A549 (cell line): ENCODE results near the gene NIT1. TPM values are rescaled to one million over a fixed set of nuclear protein-coding genes. Genes with fewer than 3 reads are reported as not detected.
A peak's percentile ranks its signal among the peaks of the same experiment; 100 is the strongest.

Source experiments
- ATOH8 ChIP-seq: fragments of 250-450 bp; sonication (Bioruptor Pico); IDR thresholded peaks from 2 replicates; pipeline ENCODE4 v1.5.0; 2020; ENCODE audit warnings: low read depth, mild to moderate bottlenecking, moderate library complexity
- BHLHE40 ChIP-seq: IDR thresholded peaks from 2 replicates; pipeline ENCODE4 v1.6.1; 2012; ENCODE audit warnings: low read depth, low read length, inconsistent platforms
- CBX2 ChIP-seq: fragments of 200-600 bp; sonication (generic); IDR thresholded peaks from 2 replicates; pipeline ENCODE4 v1.6.1; 2016; ENCODE audit warnings: low read depth, mild to moderate bottlenecking, borderline replicate concordance
- CEBPB ChIP-seq, 2 experiments: fragments of >200 bp in 1 of 2; sonication (Bioruptor Twin) in 1 of 2; formaldehyde crosslinking in 1 of 2; IDR thresholded peaks; 2 replicates each; pipeline ENCODE4 v1.6.1; 2012 to 2016
- CHD4 ChIP-seq: fragments of 200-600 bp; sonication (generic); IDR thresholded peaks from 2 replicates; pipeline ENCODE4 v1.6.1; 2016; ENCODE audit warnings: antibody characterized with exemption, mild to moderate bottlenecking, borderline replicate concordance
- CTCF ChIP-seq: fragments of >200 bp; sonication (Bioruptor Twin); formaldehyde crosslinking; IDR thresholded peaks from 3 replicates; pipeline ENCODE4 v1.5.1; 2016
- E2F6 ChIP-seq: IDR thresholded peaks from 2 replicates; pipeline ENCODE4 v1.6.1; 2012; ENCODE audit warnings: low read depth, borderline replicate concordance
- EHMT2 ChIP-seq: fragments of 200-600 bp; sonication (generic); IDR thresholded peaks from 2 replicates; pipeline ENCODE4 v1.6.1; 2016; ENCODE audit warnings: antibody characterized with exemption, low read depth, mild to moderate bottlenecking, moderate library complexity
- ESRRA ChIP-seq: fragments of 150-350 bp; IDR thresholded peaks from 2 replicates; pipeline ENCODE4 v1.6.1; 2014; ENCODE audit warnings: mild to moderate bottlenecking, low read length, borderline replicate concordance
- FOSB ChIP-seq: fragments of 250-450 bp; sonication (Bioruptor Pico); IDR thresholded peaks from 2 replicates; pipeline ENCODE4 v1.5.0; 2020; ENCODE audit warnings: mild to moderate bottlenecking, moderate library complexity
- GATA3 ChIP-seq: IDR thresholded peaks from 2 replicates; pipeline ENCODE4 v1.6.1; 2012; ENCODE audit warnings: borderline replicate concordance
- HOXA7 ChIP-seq: fragments of 250-450 bp; sonication (Bioruptor Pico); IDR thresholded peaks from 2 replicates; pipeline ENCODE4 v1.5.0; 2020; ENCODE audit warnings: mild to moderate bottlenecking, moderate library complexity
- KDM1A ChIP-seq: fragments of 200-600 bp; sonication (generic); IDR thresholded peaks from 2 replicates; pipeline ENCODE4 v1.6.1; 2016; ENCODE audit warnings: low read depth, mild to moderate bottlenecking
- MAX ChIP-seq: IDR thresholded peaks from 2 replicates; pipeline ENCODE4 v1.6.1; 2012
- MAZ ChIP-seq: fragments of 150-350 bp; IDR thresholded peaks from 2 replicates; pipeline ENCODE4 v1.6.1; 2014; ENCODE audit warnings: antibody characterized with exemption, low read depth, low read length, borderline replicate concordance
- MYC ChIP-seq: IDR thresholded peaks from 2 replicates; pipeline ENCODE4 v1.6.1; 2012; ENCODE audit warnings: mild to moderate bottlenecking, inconsistent platforms, low read length, improper control_type of control experiment, borderline replicate concordance
- PHF8 ChIP-seq: fragments of 200-600 bp; sonication (generic); IDR thresholded peaks from 2 replicates; pipeline ENCODE4 v1.6.1; 2016; ENCODE audit warnings: low read depth, mild to moderate bottlenecking, antibody characterized with exemption, moderate library complexity, borderline replicate concordance
- POLR2A ChIP-seq: IDR thresholded peaks from 2 replicates; pipeline ENCODE4 v1.6.1; 2012; ENCODE audit warnings: mild to moderate bottlenecking, low read length
- POLR2AphosphoS2 ChIP-seq: conservative IDR thresholded peaks from 2 replicates; pipeline ENCODE4 v1.6.1; 2012; ENCODE audit warnings: low read length, improper control_type of control experiment, inconsistent platforms
- RARB ChIP-seq: fragments of 250-450 bp; sonication (Bioruptor Pico); IDR thresholded peaks from 2 replicates; pipeline ENCODE4 v1.8.0; 2021; ENCODE audit warnings: mild to moderate bottlenecking, moderate library complexity
- RFX5 ChIP-seq: fragments of 450-650 bp; IDR thresholded peaks from 2 replicates; pipeline ENCODE4 v1.7.1; 2014; ENCODE audit warnings: antibody characterized with exemption, mild to moderate bottlenecking, moderate library complexity
- TFCP2L1 ChIP-seq: fragments of 250-450 bp; sonication (Bioruptor Pico); IDR thresholded peaks from 2 replicates; pipeline ENCODE4 v1.5.0; 2021; ENCODE audit warnings: mild to moderate bottlenecking
- TP53 ChIP-seq: fragments of 250-450 bp; sonication (Bioruptor Pico); IDR thresholded peaks from 2 replicates; pipeline ENCODE4 v1.5.0; 2021; ENCODE audit warnings: mild to moderate bottlenecking, moderate library complexity
- ZFP36 ChIP-seq: fragments of 450-650 bp; IDR thresholded peaks from 2 replicates; pipeline ENCODE4 v1.6.1; 2014; ENCODE audit warnings: borderline replicate concordance; ENCODE audit not compliant: partially characterized antibody
- ZSCAN20 ChIP-seq: fragments of 250-450 bp; sonication (Bioruptor Pico); IDR thresholded peaks from 2 replicates; pipeline ENCODE4 v1.8.0; 2022; ENCODE audit warnings: mild to moderate bottlenecking, moderate library complexity
- polyA plus RNA-seq, 4 experiments: library from polyadenylated mRNA; depleted of rRNA in 3 of 4; stranded (reverse); fragments of >200 nt; fragmentation: RNase III in 1 of 4; extraction: RNeasy Plus Mini Kit Qiagen cat#74134 plus additional on column Dnase treatment in 1 of 4; gene quantifications; 2 replicates in 3 of 4; 3 replicates in 1 of 4; pipeline ENCODE4 v1.2.3, GENCODE V29; 2011 to 2017
- TF ChIP-seq, protein P1 (sequence below): IDR thresholded peaks from 2 replicates; pipeline ENCODE4 v1.6.1; 2012
- TF ChIP-seq, protein P2 (sequence below): fragments of 450-650 bp; IDR thresholded peaks from 2 replicates; pipeline ENCODE4 v1.6.1; 2014; ENCODE audit warnings: antibody characterized with exemption

NIT1 gene
- polyA plus RNA-seq, 2 of the 4 experiments (the other 2 are of a cell fraction), result 29.9 to 44.5 TPM

DNA sequence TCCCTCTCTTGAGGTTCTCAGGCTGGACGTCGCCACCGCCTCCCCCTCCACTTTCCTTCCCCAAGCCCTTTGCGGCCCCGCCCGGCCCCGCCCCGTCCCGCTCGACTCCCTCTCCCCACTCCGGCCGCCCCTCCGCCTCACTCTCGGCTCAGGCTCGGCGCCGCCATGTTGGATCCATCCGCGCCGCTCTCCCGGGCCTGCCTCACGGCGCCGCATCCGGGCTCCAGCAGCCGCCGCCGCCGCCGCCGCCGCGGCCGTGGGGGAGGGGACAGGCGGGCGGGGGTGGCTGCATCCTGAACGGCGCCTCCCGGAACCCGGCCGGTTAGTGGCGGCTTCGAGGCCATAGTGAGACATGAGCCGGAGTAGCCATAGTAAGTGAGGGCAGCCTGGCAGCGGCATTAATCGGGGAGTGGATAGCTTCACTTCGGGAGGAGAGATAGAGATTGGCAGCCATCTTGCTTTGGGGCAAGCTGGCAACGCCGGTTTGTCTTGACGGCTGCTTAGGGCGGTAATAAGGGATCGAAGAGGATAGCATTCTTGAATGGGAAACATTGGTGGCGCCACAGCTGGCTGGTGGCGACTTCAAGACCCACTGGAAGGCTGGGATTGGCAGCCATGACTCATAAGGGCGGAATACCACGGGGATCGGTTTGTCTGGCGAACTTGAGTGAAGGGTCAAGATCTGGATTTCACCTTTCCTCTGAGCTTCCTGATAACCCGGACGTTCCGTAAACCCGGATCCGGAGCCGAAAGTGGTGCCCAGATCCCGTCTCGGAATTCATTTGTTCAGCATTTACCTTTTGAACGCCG, 14.7 kb downstream of the NIT1 start, which contains the start of gene DEDD (continued):
- TF ChIP-seq ZFP36 (no peak), TP53 (peak; percentile 74; the same call in 1 of the 2 replicates), RARB (CRISPR knock-in tag) (0 out of 2 replicates have a peak, but pooled peaks have one; percentile 60), EHMT2 (no peak), MAZ (no peak), CBX2 (no peak), RFX5 (0 out of 2 replicates have a peak, but pooled peaks have one; percentile 28), MAX (peak; percentile 68), BHLHE40 (no peak), CEBPB (IDR thresholded peaks at IDR 0.05) (no peak), ATOH8 (no peak), POLR2A (peak; percentile 35), ZSCAN20 (CRISPR knock-in tag) (no peak), ESRRA (no peak), POLR2AphosphoS2 (no peak), CTCF (no peak), E2F6 (peak; percentile 9; the same call in 1 of the 2 replicates), HOXA7 (CRISPR knock-in tag) (no peak), GATA3 (peak; percentile 30; the same call in 1 of the 2 replicates), MYC (no peak; the same call in none of the 2 replicates), FOSB (no peak), CHD4 (no peak), KDM1A (no peak), PHF8 (peak; percentile 68), TFCP2L1 (CRISPR knock-in tag) (no peak)
- TF ChIP-seq, protein P1, sequence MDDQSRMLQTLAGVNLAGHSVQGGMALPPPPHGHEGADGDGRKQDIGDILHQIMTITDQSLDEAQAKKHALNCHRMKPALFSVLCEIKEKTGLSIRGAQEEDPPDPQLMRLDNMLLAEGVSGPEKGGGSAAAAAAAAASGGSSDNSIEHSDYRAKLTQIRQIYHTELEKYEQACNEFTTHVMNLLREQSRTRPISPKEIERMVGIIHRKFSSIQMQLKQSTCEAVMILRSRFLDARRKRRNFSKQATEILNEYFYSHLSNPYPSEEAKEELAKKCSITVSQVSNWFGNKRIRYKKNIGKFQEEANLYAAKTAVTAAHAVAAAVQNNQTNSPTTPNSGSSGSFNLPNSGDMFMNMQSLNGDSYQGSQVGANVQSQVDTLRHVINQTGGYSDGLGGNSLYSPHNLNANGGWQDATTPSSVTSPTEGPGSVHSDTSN, result peak; percentile 42; the same call in 1 of the 2 replicates
- TF ChIP-seq, protein P2, sequence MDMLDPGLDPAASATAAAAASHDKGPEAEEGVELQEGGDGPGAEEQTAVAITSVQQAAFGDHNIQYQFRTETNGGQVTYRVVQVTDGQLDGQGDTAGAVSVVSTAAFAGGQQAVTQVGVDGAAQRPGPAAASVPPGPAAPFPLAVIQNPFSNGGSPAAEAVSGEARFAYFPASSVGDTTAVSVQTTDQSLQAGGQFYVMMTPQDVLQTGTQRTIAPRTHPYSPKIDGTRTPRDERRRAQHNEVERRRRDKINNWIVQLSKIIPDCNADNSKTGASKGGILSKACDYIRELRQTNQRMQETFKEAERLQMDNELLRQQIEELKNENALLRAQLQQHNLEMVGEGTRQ, result no peak
